HFFc6 (cell line): ENCODE results near the gene SARNP. TPM values are rescaled to one million over a fixed set of nuclear protein-coding genes. Genes with fewer than 3 reads are reported as not detected.

ENCODE experiments used
- DNase-seq: peaks from one replicate; pipeline ENCODE4 v3.0.0-alpha.2; 2018
- H3K27ac Mint-ChIP-seq: 2 replicates; pipeline ENCODE4 v1.8.0; 2020; ENCODE audit warnings: mild to moderate bottlenecking, mixed read lengths
- H3K27me3 Mint-ChIP-seq: 2 replicates; pipeline ENCODE4 v1.8.0; 2021; ENCODE audit warnings: mild to moderate bottlenecking, moderate library complexity, mixed read lengths; ENCODE audit not compliant: insufficient read depth
- H3K36me3 Mint-ChIP-seq: 2 replicates; pipeline ENCODE4 v1.8.0; 2021; ENCODE audit warnings: low read depth, mixed read lengths
- H3K4me1 Mint-ChIP-seq: 2 replicates; pipeline ENCODE4 v1.8.0; 2020; ENCODE audit warnings: low read depth, mixed read lengths
- H3K4me3 Mint-ChIP-seq: 2 replicates; pipeline ENCODE4 v1.8.0; 2020; ENCODE audit warnings: mild to moderate bottlenecking, moderate library complexity, mixed read lengths
- H3K9me3 Mint-ChIP-seq: 2 replicates; pipeline ENCODE4 v1.8.0; 2020; ENCODE audit warnings: mild to moderate bottlenecking, mixed read lengths
- total RNA-seq, 6 experiments: library from RNA; stranded (reverse); fragmentation: NEBNext Ultra II Directional; extraction: Animal tissue kit (Norgen Biotek cat#: 25700); gene quantifications; 2 replicates in 1 of 6; 3 replicates in 5 of 6; pipeline ENCODE4 v1.2.3, GENCODE V29; 2021
- TF ChIP-seq, protein P1 (sequence below): fragments of 200-600 bp; sonication (generic); IDR thresholded peaks from 2 replicates; pipeline ENCODE4 v1.5.0; 2021; ENCODE audit warnings: antibody characterized with exemption, mild to moderate bottlenecking

The SARNP gene
- total RNA-seq, 6 experiments from 2014 or later: 68.9 to 85.5 (median 78.4) TPM

- peaks cover 6% of the 10 kb centered on the region for H3K9me3 Mint-ChIP-seq
- no peaks in the 10 kb centered on the region for H3K36me3 Mint-ChIP-seq
- no peak for DNase-seq
- TF ChIP-seq, protein P1, sequence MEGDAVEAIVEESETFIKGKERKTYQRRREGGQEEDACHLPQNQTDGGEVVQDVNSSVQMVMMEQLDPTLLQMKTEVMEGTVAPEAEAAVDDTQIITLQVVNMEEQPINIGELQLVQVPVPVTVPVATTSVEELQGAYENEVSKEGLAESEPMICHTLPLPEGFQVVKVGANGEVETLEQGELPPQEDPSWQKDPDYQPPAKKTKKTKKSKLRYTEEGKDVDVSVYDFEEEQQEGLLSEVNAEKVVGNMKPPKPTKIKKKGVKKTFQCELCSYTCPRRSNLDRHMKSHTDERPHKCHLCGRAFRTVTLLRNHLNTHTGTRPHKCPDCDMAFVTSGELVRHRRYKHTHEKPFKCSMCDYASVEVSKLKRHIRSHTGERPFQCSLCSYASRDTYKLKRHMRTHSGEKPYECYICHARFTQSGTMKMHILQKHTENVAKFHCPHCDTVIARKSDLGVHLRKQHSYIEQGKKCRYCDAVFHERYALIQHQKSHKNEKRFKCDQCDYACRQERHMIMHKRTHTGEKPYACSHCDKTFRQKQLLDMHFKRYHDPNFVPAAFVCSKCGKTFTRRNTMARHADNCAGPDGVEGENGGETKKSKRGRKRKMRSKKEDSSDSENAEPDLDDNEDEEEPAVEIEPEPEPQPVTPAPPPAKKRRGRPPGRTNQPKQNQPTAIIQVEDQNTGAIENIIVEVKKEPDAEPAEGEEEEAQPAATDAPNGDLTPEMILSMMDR: no peak
- H3K4me3 Mint-ChIP-seq: no peak overlapping the region
- peaks cover 4% of the 10 kb centered on the region; the same call in 1 of the 2 replicates for H3K27me3 Mint-ChIP-seq
- no peak overlapping the region for H3K27ac Mint-ChIP-seq
- H3K4me1 Mint-ChIP-seq: no peaks in the 10 kb centered on the region
Observed at GRCh38 chr12:55861396-55861795, 43.9 kb upstream of the SARNP start.

DNA sequence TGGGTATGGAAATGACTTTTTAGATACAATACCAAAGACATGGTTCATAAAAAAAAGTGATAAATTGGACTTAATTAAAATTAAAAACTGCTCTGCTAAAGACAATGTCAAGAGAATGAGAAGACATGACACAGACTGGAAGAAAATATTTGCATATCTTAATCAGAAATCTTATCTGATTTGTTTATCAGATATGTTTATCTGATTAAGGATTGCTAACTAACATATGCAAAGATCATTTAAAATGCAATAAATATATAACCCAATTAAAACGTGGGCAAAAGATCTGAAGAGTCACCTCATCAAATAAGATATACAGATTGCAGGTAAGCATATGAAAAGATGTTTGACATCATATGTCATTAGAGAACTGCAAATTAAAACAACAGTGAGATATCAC is 35.2 kb upstream of the SARNP start:
- DNase-seq: no peak
- H3K4me1 Mint-ChIP-seq: peaks cover 12% of the 10 kb centered on the region
- no peaks in the 10 kb centered on the region for H3K36me3 Mint-ChIP-seq
- TF ChIP-seq, protein P1: no peak
- H3K27ac Mint-ChIP-seq: no peak overlapping the region
- H3K4me3 Mint-ChIP-seq: no peak overlapping the region
- H3K9me3 Mint-ChIP-seq: no peaks in the 10 kb centered on the region
- peaks cover 4% of the 10 kb centered on the region; the same call in 1 of the 2 replicates for H3K27me3 Mint-ChIP-seq

DNA sequence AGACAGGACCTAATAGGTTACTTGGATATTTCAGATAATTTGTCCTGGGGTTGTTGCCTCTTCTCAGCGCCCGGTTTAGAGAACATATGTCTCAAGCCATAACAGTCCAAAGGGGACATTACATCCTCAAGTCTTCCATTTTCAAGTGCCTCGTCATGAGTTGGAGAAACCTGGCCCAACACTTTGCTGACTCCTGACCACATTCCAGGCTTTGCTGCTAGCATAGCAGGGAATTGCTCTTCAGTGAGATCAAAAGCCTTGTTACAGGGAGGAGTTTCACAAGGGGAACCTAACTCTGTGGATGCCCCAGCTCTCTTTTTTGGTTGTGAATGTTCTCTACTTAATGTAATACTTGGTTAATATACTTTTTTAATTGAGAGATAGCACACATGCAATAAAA is 33.4 kb upstream of the SARNP start:
- Mint-ChIP-seq H3K4me1 (peaks cover 27% of the 10 kb centered on the region), H3K9me3 (no peaks in the 10 kb centered on the region), H3K27me3 (no peaks in the 10 kb centered on the region), H3K36me3 (no peaks in the 10 kb centered on the region), H3K4me3 (no peak overlapping the region), H3K27ac (no peak overlapping the region)
- TF ChIP-seq, protein P1: no peak
- DNase-seq: no peak

DNA sequence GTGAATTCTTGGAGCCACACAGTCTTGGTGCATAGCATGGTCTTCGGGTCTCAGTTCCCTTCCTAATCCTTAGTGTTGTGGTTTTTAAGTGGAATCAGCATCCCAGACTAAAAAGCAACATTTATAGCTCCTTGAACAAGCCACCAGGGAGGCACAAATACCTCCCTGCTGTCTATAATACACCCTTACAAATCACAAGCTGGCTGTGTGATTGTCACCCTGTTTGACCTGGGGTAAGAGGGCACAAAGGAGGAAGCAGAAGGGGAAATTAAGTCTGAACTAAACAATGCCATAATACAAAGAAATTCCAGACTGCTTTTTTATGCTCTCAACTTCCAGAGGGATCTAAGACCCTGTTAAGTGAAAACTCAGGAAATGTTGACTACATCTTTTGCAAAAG is 32.9 kb upstream of the SARNP start:
- H3K27me3 Mint-ChIP-seq: no peaks in the 10 kb centered on the region
- no peak for DNase-seq
- no peaks in the 10 kb centered on the region for H3K9me3 Mint-ChIP-seq
- H3K36me3 Mint-ChIP-seq: no peaks in the 10 kb centered on the region
- H3K4me1 Mint-ChIP-seq: peaks cover 31% of the 10 kb centered on the region
- H3K4me3 Mint-ChIP-seq: no peak overlapping the region
- no peak overlapping the region for H3K27ac Mint-ChIP-seq
- TF ChIP-seq, protein P1: no peak

DNA sequence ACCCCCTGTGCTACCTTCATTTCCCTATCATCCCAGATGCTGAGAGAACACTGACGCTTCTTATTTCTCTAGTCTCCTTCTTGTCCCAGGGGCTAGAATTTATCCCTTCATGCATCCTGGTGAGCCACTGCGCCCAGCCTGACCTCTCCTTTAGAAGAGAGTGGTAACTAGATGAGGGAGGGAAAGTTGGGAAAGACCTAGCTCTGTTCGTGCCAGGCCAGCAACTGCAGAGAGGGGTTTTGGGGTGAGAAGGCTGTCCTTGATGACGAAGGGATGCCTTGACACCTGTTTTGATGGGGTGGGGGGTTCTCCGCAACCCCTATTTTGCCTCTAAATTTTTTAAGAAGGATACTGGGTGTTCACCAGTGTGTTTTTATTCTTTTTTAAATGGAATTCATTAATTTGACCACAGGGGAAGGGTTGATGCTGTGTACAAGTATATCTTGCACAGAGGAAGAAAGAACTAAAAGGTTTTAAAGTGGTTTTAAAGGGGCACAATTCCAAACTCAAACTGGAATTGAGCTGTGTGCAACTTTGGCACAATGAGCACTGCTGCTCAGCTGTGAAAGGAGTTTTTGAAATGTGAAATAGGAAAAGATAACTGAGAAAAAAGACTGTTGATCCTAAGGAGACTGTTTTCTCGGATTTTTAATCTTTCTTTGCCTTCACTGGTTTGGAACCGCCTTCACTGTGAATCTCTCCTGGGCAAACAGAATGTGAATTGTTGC is 32.3 kb upstream of the SARNP start:
- H3K36me3 Mint-ChIP-seq: no peaks in the 10 kb centered on the region
- TF ChIP-seq, protein P1: no peak
- H3K4me1 Mint-ChIP-seq: peaks cover 35% of the 10 kb centered on the region
- no peak for DNase-seq
- no peaks in the 10 kb centered on the region for H3K9me3 Mint-ChIP-seq
- peak overlapping the region; percentile 44 for H3K27ac Mint-ChIP-seq
- no peak overlapping the region for H3K4me3 Mint-ChIP-seq
- no peaks in the 10 kb centered on the region for H3K27me3 Mint-ChIP-seq
